BE2C (cell line): ENCODE data around the gene KCNN3.

Experiments
- DNase-seq: peaks from one replicate; pipeline ENCODE4 v3.0.0-alpha.2; 2020
- H3K27me3 ChIP-seq: fragments of 250-450 bp; sonication (Bioruptor Pico); 2 replicates; pipeline ENCODE4 v1.5.1; 2020; ENCODE audit warnings: mild to moderate bottlenecking
- H3K36me3 ChIP-seq: fragments of 250-450 bp; sonication (Bioruptor Pico); 2 replicates; pipeline ENCODE4 v1.5.1; 2020; ENCODE audit warnings: mild to moderate bottlenecking
- H3K4me1 ChIP-seq: fragments of 250-450 bp; sonication (Bioruptor Pico); 2 replicates; pipeline ENCODE4 v1.5.1; 2020
- H3K4me3 ChIP-seq: 2 replicates; pipeline ENCODE4 v1.5.1; 2011; ENCODE audit warnings: low read depth, low read length
- H3K9me3 ChIP-seq: fragments of 250-450 bp; sonication (Bioruptor Pico); 2 replicates; pipeline ENCODE4 v1.5.1; 2020
- TF ChIP-seq, protein P1 (sequence below): IDR thresholded peaks from 2 replicates; pipeline ENCODE4 v1.5.1; 2012; ENCODE audit warnings: mild to moderate bottlenecking, low read depth, low read length

Gene KCNN3

DNA sequence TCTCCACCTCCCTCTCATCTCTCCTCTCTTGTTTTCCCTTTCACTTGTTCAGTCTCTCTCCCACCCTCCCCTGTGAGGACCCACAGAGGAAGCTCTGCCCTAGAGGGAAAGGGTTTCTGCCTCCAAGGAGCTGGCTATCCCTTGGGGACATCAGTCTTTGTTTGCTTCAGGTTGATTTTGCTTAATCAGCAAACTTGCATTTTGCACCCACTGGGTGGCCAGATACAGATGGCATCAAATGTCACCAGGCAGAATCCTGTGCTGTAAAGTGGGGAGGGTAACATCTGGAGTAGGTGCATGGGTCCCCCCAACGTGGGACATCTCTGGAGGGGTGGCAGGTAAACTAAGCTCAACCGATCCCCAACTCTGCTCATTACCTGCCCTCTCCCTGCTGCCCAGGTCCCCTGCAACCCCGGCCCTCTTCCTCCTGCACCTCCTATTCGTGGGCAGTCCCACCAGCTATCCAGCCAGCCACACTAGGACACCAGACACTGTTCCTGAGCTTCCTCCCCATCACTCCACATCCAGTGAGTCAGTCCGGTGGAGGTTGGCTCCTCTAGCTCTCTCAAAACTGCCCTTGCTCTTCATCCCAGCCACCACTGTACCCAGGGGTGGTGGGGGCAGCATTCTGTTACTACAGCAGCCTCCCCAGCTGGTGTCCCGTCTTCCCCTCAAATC, 123.3 kb downstream of the KCNN3 start:
- no peak for DNase-seq
- Histone ChIP-seq H3K4me1 (peaks cover 28% of the 10 kb centered on the region), H3K36me3 (no peaks in the 10 kb centered on the region), H3K4me3 (no peak overlapping the region), H3K27me3 (no peaks in the 10 kb centered on the region), H3K9me3 (no peaks in the 10 kb centered on the region)
- TF ChIP-seq, protein P1, sequence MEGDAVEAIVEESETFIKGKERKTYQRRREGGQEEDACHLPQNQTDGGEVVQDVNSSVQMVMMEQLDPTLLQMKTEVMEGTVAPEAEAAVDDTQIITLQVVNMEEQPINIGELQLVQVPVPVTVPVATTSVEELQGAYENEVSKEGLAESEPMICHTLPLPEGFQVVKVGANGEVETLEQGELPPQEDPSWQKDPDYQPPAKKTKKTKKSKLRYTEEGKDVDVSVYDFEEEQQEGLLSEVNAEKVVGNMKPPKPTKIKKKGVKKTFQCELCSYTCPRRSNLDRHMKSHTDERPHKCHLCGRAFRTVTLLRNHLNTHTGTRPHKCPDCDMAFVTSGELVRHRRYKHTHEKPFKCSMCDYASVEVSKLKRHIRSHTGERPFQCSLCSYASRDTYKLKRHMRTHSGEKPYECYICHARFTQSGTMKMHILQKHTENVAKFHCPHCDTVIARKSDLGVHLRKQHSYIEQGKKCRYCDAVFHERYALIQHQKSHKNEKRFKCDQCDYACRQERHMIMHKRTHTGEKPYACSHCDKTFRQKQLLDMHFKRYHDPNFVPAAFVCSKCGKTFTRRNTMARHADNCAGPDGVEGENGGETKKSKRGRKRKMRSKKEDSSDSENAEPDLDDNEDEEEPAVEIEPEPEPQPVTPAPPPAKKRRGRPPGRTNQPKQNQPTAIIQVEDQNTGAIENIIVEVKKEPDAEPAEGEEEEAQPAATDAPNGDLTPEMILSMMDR = no peak

DNA sequence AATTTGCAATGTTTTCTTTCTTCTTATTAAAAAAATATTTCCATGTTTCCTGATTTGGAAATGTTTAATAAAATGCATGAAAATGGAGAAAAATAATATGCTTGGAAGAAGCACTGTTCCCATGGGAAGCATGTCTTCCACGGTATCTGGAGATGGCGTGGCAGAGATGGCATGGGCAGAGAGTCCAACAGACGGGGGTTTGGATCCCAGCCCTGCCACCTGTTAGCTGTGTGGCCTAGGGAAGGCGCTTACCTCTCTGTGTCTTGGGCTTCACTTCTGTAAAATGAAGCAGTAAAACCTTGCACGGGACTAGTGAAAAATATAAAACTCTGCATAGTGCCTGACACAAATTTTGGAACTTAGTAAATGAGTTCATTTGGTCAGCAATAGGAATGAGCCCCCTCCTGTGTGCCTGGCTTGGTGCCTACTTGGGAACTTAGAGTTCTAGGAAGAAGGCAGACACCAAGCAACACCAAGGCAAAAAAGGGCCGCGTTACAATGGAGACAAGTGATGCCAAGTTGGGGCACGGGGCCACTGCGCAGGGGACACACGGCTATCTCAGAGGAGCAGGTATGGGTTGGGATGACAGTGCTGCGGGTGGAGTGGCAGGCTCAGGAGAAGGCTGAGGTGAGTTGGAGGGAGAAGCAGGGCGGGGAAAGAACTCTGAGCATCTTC, 124.2 kb downstream of the KCNN3 start:
- no peak for DNase-seq
- H3K4me3 ChIP-seq = no peak overlapping the region
- no peaks in the 10 kb centered on the region for H3K36me3 ChIP-seq
- TF ChIP-seq, protein P1 = no peak
- no peaks in the 10 kb centered on the region for H3K27me3 ChIP-seq
- H3K4me1 ChIP-seq = peaks cover 20% of the 10 kb centered on the region
- no peaks in the 10 kb centered on the region for H3K9me3 ChIP-seq

DNA sequence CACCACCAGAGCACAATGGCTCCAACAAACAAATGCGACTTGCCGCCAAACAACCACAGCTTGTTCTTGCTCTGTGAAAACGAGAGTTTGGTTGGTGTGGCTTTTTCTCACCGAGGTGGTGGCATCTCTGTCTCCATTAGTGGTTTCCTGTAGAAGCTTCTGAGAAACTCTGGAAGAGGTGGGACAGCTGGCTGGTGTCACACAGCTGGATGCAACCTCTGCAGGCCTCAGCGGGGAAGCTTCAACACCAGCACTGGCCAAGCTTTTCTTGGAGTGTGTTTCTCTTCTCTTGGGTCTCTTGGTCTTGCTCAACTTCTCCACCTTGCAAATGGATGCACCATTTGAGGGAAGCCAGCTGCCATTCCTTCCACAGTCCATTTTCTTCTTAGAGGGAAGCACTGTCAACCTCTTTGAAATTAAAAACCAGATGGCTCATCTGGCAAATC, 124.8 kb downstream of the KCNN3 start:
- H3K9me3 ChIP-seq = no peaks in the 10 kb centered on the region
- TF ChIP-seq, protein P1 = no peak
- H3K4me1 ChIP-seq = peaks cover 16% of the 10 kb centered on the region
- no peaks in the 10 kb centered on the region for H3K27me3 ChIP-seq
- H3K4me3 ChIP-seq = no peak overlapping the region
- no peaks in the 10 kb centered on the region for H3K36me3 ChIP-seq
- DNase-seq = no peak

DNA sequence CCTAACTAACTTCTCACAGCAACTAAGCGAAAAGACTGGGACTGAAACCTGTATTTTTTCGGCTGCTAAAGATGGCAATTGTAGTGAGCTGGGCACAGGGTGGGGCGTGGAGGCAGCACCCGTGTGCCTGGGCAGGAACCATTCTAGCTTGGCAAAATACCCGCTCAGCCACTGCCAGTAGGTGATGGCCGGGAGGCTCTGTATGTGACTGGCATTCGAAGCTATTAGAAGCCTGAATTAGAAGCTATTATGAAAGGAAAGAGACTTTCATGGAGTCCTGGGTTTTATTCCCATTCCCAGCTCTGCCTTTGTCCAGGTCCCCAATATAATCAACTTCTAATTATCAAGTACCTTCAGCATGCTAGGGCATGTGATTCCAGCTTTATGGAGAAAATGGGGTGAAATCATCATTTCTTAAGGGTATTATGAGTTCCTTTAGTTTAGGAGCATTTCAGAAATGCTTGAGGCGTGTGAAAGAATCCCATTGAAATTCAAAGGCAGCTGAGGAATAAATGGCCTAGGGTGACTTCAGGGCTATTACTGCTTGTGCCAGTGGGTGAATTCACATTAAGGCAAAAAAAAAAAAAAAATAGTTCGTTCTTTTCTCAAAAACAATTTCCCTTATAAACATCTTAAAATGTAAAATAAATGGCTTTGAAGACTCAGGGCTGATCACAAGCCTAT, 125.6 kb downstream of the KCNN3 start:
- TF ChIP-seq, protein P1 = no peak
- no peaks in the 10 kb centered on the region for H3K27me3 ChIP-seq

DNA sequence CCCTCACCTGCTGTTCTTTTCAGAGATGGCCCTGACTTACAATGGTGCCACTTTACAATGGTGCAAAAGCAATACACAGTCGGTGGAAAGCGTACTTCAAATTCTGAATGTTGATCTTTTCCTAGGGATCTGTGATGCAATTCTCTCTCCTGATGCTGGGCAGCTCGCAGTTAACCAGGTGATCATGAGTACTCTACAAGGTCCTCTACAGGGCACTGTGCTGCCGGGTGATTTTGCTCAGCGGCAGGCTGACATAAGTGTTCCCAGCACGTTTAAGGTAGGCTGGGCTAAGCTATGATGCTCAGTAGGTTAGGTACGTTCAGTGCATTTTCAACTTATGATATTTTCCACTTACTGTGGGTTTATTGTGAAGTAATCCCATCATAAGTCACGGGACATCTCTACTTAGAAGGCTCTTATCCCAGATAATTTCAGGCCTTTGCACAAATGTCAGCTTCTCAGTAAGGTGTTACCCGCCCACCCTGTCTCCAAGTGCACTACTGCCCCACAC, 126.5 kb downstream of the KCNN3 start:
- no peak for DNase-seq
- no peaks in the 10 kb centered on the region for H3K36me3 ChIP-seq
- TF ChIP-seq, protein P1 = no peak

More for the DNA sequence above, 125.6 kb downstream of the KCNN3 start:
- no peaks in the 10 kb centered on the region for H3K36me3 ChIP-seq
- no peak for DNase-seq
- no peaks in the 10 kb centered on the region for H3K9me3 ChIP-seq
- no peak overlapping the region for H3K4me3 ChIP-seq
- H3K4me1 ChIP-seq = peaks cover 12% of the 10 kb centered on the region

More for the DNA sequence above, 126.5 kb downstream of the KCNN3 start:
- Histone ChIP-seq H3K4me3 (no peak overlapping the region), H3K27me3 (no peaks in the 10 kb centered on the region), H3K4me1 (peaks cover 11% of the 10 kb centered on the region), H3K9me3 (no peaks in the 10 kb centered on the region)
